ENCODE measurements around the gene CENPE. TPM values are rescaled to one million over a fixed set of nuclear protein-coding genes. Genes with fewer than 3 reads are reported as not detected.

CENPE gene
- total RNA-seq = 5.2 TPM

GRCh38 chr4:103198111-103198765 is at the start of gene CENPE:
Gene CENPE (minus strand): TSS chr4:103198343. CDS start chr4:103198319, 24 bp downstream.

GRCh38 chr4:103099691-103100392 is 98.3 kb downstream of the CENPE start, which contains the start of gene BDH2:
Gene BDH2 (minus strand): TSS chr4:103099834. CDS start chr4:103096254, 3,580 bp downstream.

GRCh38 chr4:103076747-103077347 is 121.3 kb downstream of the CENPE start, which contains the start of gene SLC9B2:
Gene SLC9B2 (minus strand): TSS chr4:103076761. CDS start chr4:103067550, 9,211 bp downstream.

Other genes with a start within 250 kb of the CENPE start
- 5.0 TPM for gene SLC9B1, start 178.6 kb downstream of the CENPE start, total RNA-seq
- 15.2 TPM for gene SLC9B2, start 121.6 kb downstream of the CENPE start, total RNA-seq
- 113 TPM for gene BDH2, start 98.5 kb downstream of the CENPE start, total RNA-seq